ENCODE measurements around the gene TRIM50. TPM values are rescaled to one million over a fixed set of nuclear protein-coding genes. Genes with fewer than 3 reads are reported as not detected.

The TRIM50 gene
- total RNA-seq, 1 donor from 2014 or later, result not detected

DNA sequence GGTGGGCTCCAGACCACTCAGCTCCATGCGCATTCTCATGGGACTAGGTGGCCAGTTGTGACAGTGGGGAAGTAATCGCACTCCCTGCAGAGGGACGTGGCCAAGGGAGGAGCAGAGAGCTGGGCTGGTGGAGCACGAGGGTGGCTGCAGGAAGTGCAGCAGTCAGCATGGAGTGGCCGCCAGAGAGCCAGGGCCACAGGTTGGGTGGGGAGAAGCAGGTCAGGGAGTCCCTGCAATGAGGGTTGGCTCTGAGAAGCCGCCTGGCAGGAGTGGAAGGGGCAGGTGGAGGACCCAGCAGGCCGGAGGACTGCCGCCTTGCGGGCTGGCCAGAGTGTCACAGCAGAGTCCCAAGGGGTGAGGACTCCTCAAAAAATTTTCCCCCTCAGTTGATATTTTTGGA, 26.3 kb upstream of the TRIM50 start:
- no peak for TF ChIP-seq CTCF (IDR thresholded peaks at IDR 0.05; ENCODE audit: partially characterized antibody, unreplicated experiment)
- H3K27ac Mint-ChIP-seq (ENCODE audit: unreplicated experiment), result no peak overlapping the region
- peaks cover 4% of the 10 kb centered on the region for H3K27me3 Mint-ChIP-seq (ENCODE audit: unreplicated experiment)
- H3K4me1 Mint-ChIP-seq (ENCODE audit: low read depth, unreplicated experiment), result peaks cover 4% of the 10 kb centered on the region
- no peak overlapping the region for H3K4me3 Mint-ChIP-seq (ENCODE audit: unreplicated experiment)
- peaks cover 6% of the 10 kb centered on the region for H3K36me3 Mint-ChIP-seq (ENCODE audit: unreplicated experiment)
- DNase-seq, result no peak
- H3K9me3 Mint-ChIP-seq (ENCODE audit: unreplicated experiment), result peaks cover 4% of the 10 kb centered on the region

DNA sequence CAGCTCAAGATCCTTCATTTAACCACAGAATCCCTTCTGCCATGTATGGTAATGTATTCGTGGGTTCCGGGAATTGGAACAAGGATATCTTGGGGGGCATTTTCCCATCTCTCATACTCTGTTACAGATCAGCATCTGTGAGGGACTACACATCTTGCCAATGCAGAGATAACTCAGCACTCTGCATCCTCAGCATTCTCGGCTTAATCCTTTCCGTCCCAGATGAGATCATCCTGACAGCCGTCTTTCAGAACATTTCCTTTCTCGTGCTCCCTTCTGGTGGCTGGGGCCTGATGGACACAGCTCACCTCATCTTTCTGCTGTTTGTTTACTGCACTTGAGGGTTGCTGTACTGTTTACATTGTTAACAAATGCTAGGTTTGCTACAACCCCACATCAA, 25.4 kb upstream of the TRIM50 start:
- Mint-ChIP-seq H3K27me3 (ENCODE audit: unreplicated experiment) (peaks cover 4% of the 10 kb centered on the region), H3K9me3 (ENCODE audit: unreplicated experiment) (peaks cover 3% of the 10 kb centered on the region), H3K36me3 (ENCODE audit: unreplicated experiment) (peaks cover 7% of the 10 kb centered on the region), H3K4me1 (ENCODE audit: low read depth, unreplicated experiment) (peaks cover 4% of the 10 kb centered on the region), H3K27ac (ENCODE audit: unreplicated experiment) (no peak overlapping the region), H3K4me3 (ENCODE audit: unreplicated experiment) (no peak overlapping the region)
- TF ChIP-seq CTCF (IDR thresholded peaks at IDR 0.05; ENCODE audit: partially characterized antibody, unreplicated experiment), result no peak
- no peak for DNase-seq

DNA sequence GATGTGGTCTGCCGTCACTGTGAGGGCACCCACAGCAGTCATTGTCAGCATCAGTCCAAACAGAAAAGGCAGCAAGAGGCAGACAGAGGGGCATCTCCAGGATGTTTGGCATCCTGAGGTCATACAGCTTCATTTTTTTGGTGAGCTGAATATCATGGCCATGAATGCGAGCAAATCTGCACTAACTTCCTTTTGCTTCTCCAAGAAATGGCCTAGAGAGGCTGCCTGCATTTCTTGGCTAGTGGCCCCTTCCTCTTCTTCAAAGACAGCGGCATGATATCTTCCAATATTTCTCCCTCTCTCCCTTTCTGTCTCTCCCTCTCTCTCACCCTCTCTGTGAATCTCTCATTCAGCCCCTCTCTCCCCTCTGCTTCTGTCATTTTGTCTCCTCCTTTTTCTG, 24.9 kb upstream of the TRIM50 start:
- H3K9me3 Mint-ChIP-seq (ENCODE audit: unreplicated experiment), result peaks cover 1% of the 10 kb centered on the region
- H3K27me3 Mint-ChIP-seq (ENCODE audit: unreplicated experiment), result peaks cover 4% of the 10 kb centered on the region
- no peak for TF ChIP-seq CTCF (IDR thresholded peaks at IDR 0.05; ENCODE audit: partially characterized antibody, unreplicated experiment)
- no peak overlapping the region for H3K27ac Mint-ChIP-seq (ENCODE audit: unreplicated experiment)
- peaks cover 12% of the 10 kb centered on the region for H3K36me3 Mint-ChIP-seq (ENCODE audit: unreplicated experiment)
- H3K4me3 Mint-ChIP-seq (ENCODE audit: unreplicated experiment), result no peak overlapping the region
- DNase-seq, result no peak
- H3K4me1 Mint-ChIP-seq (ENCODE audit: low read depth, unreplicated experiment), result peaks cover 1% of the 10 kb centered on the region

DNA sequence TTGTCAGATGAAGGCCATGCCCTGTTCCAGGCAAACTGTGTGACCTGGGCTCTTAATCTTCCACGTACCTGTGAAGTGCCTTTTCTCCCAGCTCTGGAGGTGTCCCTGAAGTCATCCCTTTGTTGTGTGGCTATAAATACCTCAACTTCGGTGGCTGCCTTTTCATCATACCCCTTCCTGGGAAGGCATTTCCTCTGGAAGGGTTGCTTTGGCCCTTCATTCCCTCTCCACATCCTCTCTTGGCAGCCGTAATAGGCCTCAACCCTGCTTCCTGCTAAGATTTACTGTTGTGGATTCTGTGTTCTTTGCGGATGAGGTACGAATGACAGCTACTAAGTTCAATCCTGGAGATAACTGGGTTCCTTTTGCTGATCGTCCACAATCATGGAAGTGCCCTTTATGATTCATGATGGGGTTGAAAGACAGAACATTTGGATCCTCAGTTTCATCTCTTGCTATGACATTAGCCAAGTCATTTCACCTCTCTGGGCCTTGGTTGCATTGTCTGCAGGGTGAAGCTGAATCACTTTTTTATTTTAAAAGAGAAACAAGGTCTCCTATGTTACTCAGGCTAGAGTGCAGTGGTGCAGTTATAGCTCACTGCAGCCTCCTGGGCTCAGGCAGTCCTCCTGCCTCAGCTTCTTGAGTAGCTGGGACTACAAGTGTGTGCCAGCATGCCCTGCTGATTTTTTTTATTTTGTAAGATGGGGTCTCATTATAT, 23.7 kb upstream of the TRIM50 start:
- Mint-ChIP-seq H3K27me3 (ENCODE audit: unreplicated experiment) (peaks cover 4% of the 10 kb centered on the region), H3K27ac (ENCODE audit: unreplicated experiment) (no peak overlapping the region), H3K9me3 (ENCODE audit: unreplicated experiment) (peaks cover 1% of the 10 kb centered on the region), H3K36me3 (ENCODE audit: unreplicated experiment) (peaks cover 12% of the 10 kb centered on the region), H3K4me1 (ENCODE audit: low read depth, unreplicated experiment) (peaks cover 1% of the 10 kb centered on the region), H3K4me3 (ENCODE audit: unreplicated experiment) (no peak overlapping the region)
- TF ChIP-seq CTCF (IDR thresholded peaks at IDR 0.05; ENCODE audit: partially characterized antibody, unreplicated experiment), result no peak
- no peak for DNase-seq

DNA sequence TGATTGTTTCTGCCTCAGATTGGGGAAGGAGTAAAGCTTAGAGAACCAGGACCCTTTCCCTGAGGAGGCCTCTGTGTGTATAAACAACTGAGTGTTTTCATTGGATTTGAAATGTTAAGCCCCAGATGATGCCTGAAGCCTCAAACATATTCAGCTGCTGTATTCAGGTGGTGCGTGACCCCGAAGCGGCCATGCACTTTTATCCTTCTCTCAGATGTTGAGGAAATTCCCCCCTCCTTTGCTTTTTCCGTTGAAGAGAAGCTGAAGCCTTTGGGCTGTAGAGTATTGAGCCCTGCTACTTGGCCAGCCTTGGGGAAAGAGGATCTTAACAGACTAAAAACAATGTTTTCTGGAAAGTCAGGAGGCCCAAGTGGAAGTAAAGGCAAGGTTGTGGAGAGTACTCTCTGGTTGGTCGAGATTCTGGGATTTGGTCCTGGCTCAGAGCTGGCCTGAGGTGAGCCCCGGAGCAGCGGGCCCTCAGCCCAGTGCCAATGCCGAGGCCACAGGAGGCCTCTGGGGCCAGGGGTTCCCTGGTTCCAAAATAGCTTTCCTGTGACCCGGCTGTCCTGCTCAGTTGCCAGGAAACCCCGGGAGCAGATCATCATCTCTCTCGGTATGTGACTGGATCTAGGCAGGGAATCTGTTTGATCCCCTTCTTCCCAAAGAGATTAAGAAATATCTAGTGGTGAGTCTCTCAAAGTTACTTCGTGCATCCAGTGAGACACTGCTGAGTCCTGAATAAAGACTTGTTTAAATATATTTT, 22.6 kb upstream of the TRIM50 start:
- no peak overlapping the region for H3K4me3 Mint-ChIP-seq (ENCODE audit: unreplicated experiment)
- H3K27ac Mint-ChIP-seq (ENCODE audit: unreplicated experiment), result no peak overlapping the region
- H3K36me3 Mint-ChIP-seq (ENCODE audit: unreplicated experiment), result peaks cover 12% of the 10 kb centered on the region
- no peak for DNase-seq
- peaks cover 5% of the 10 kb centered on the region for H3K4me1 Mint-ChIP-seq (ENCODE audit: low read depth, unreplicated experiment)
- H3K9me3 Mint-ChIP-seq (ENCODE audit: unreplicated experiment), result peaks cover 1% of the 10 kb centered on the region
- peaks cover 4% of the 10 kb centered on the region for H3K27me3 Mint-ChIP-seq (ENCODE audit: unreplicated experiment)
- TF ChIP-seq CTCF (IDR thresholded peaks at IDR 0.05; ENCODE audit: partially characterized antibody, unreplicated experiment), result no peak

Data from glutamatergic neuron (in vitro differentiated cells).